Measurements from ENCODE around the gene TMEM130.

The TMEM130 gene

DNA sequence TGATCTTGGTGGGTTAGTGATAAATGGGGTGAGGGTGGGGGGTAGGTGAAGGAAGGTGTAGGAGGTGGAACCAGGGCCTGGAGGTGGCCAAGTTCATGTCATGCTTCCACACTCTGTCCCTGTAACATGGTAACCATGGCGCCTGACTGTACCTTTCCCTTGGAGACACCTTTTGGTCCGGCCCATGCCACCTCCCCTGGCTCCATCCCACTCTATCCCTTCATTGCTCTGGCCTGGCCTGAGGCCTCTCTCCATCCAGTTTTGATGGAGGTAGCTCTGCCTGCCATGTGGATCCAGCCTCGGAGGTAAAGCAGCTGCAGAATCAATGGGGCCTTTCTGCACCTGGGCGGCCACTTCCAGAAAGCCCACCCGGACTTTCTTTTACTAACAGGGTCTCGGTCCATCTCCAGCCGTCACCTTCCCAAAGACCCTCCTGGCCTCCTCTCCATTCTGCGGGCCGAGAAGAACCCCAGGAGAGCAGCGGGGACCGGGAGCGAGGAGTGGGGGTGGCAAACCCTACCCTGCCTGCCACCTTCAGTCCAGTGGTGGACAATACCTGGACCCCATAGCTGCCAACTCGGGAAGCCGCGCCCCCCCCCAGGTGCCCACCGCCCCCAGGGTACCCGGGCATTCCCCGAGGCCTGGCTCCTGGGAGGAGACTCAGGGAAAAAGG, 8.0 kb upstream of the TMEM130 start:
- ATAC-seq (ENCODE audit: insufficient read depth, low read depth) = no peak
- H3K79me2 ChIP-seq (ENCODE audit: insufficient read depth, low read length) = peaks cover 40% of the 10 kb centered on the region
- peak overlapping the region; percentile 17 to 67; a peak in 3 of 4 replicates for H3K4me3 ChIP-seq (ENCODE audit: low read depth in 1 of 2, low read length in 2 of 2)
- no peaks in the 10 kb centered on the region for H3K9me3 ChIP-seq (ENCODE audit: insufficient read depth, low read length, severe bottlenecking)
- peaks cover 25% of the 10 kb centered on the region for H3K36me3 ChIP-seq (ENCODE audit: insufficient read depth, low read length)
- peak overlapping the region; percentile 100 for H3K9ac ChIP-seq (ENCODE audit: low read depth, low read length)
- no peak for DNase-seq
- H4K20me1 ChIP-seq (ENCODE audit: insufficient read depth, low read length) = peaks cover 27% of the 10 kb centered on the region
- TF ChIP-seq EZH2 (IDR thresholded peaks at IDR 0.05; ENCODE audit: borderline replicate concordance, low read depth, low read length, severe bottlenecking) = no peak
- no peak for TF ChIP-seq CTCF (IDR thresholded peaks at IDR 0.05; ENCODE audit: borderline replicate concordance, extremely low read depth, low read length, poor library complexity, severe bottlenecking)
- peaks cover 25% of the 10 kb centered on the region for H3K4me1 ChIP-seq (ENCODE audit: insufficient read depth, low read length)
- no peak overlapping the region for H3K27ac ChIP-seq (ENCODE audit: low read length)
- H3K27me3 ChIP-seq (ENCODE audit: insufficient read depth, low read length, poor library complexity) = no peaks in the 10 kb centered on the region
- H2AFZ ChIP-seq (ENCODE audit: low read depth, low read length) = peak overlapping the region; percentile 62; the same call in 1 of the 2 replicates
- H3K4me2 ChIP-seq (ENCODE audit: insufficient read depth, low read length) = peak overlapping the region; percentile 90

DNA sequence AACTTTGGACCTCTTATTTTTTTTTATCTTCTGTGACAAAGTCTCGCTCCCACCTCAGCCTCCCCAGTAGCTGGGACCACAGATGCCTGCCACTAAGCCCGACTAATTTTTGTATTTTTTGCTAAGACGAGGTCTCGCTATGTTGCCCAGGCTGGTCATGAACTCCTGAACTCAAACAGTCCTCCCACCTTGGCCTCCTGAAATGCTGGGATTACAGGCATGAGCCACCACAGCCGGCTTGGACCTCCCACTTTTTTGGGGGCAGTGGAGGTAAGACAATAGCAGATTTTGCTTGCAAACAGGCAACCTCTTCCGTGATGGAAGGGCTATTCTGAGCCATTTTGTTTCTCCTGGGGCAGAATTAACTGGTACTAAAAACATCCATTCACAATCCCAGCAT, 7.3 kb upstream of the TMEM130 start:
- Histone ChIP-seq H3K4me2 (ENCODE audit: insufficient read depth, low read length) (no peak overlapping the region), H3K4me3 (ENCODE audit: low read depth in 1 of 2, low read length in 2 of 2) (no peak overlapping the region), H3K36me3 (ENCODE audit: insufficient read depth, low read length) (peaks cover 18% of the 10 kb centered on the region), H3K79me2 (ENCODE audit: insufficient read depth, low read length) (peaks cover 34% of the 10 kb centered on the region), H3K27me3 (ENCODE audit: insufficient read depth, low read length, poor library complexity) (no peaks in the 10 kb centered on the region), H3K9ac (ENCODE audit: low read depth, low read length) (no peak overlapping the region), H3K9me3 (ENCODE audit: insufficient read depth, low read length, severe bottlenecking) (no peaks in the 10 kb centered on the region), H3K4me1 (ENCODE audit: insufficient read depth, low read length) (peaks cover 25% of the 10 kb centered on the region), H2AFZ (ENCODE audit: low read depth, low read length) (no peak overlapping the region), H3K27ac (ENCODE audit: low read length) (no peak overlapping the region), H4K20me1 (ENCODE audit: insufficient read depth, low read length) (peaks cover 22% of the 10 kb centered on the region)
- DNase-seq (no peak), ATAC-seq (ENCODE audit: insufficient read depth, low read depth) (no peak)
- no peak for TF ChIP-seq CTCF (IDR thresholded peaks at IDR 0.05; ENCODE audit: borderline replicate concordance, extremely low read depth, low read length, poor library complexity, severe bottlenecking)
- no peak for TF ChIP-seq EZH2 (IDR thresholded peaks at IDR 0.05; ENCODE audit: borderline replicate concordance, low read depth, low read length, severe bottlenecking)

DNA sequence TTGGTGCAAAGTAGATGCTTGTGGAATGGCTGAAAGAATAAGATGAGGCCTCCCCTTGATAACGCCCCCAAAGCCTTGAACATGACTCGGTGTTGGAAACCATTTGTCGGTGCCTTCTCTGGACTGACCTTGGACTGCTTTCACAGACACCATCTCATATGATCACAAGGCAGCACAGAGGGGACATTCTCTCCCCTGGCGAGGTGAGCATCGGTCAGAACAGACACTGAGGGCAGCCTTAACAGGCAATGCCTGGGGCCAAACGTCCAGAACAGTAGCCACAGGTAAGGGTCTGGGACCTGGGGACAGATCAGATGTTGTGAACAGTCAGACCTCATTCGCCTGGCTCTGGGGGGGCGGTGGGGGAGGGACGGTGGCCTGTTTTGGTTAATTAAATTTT, 5.7 kb upstream of the TMEM130 start:
- Histone ChIP-seq H3K4me2 (ENCODE audit: insufficient read depth, low read length) (no peak overlapping the region), H4K20me1 (ENCODE audit: insufficient read depth, low read length) (peaks cover 15% of the 10 kb centered on the region), H3K9ac (ENCODE audit: low read depth, low read length) (no peak overlapping the region), H3K79me2 (ENCODE audit: insufficient read depth, low read length) (peaks cover 21% of the 10 kb centered on the region), H3K36me3 (ENCODE audit: insufficient read depth, low read length) (peaks cover 2% of the 10 kb centered on the region), H3K4me3 (ENCODE audit: low read depth in 1 of 2, low read length in 2 of 2) (no peak overlapping the region), H3K4me1 (ENCODE audit: insufficient read depth, low read length) (peaks cover 28% of the 10 kb centered on the region), H3K27me3 (ENCODE audit: insufficient read depth, low read length, poor library complexity) (no peaks in the 10 kb centered on the region), H3K9me3 (ENCODE audit: insufficient read depth, low read length, severe bottlenecking) (no peaks in the 10 kb centered on the region), H2AFZ (ENCODE audit: low read depth, low read length) (no peak overlapping the region), H3K27ac (ENCODE audit: low read length) (no peak overlapping the region)
- TF ChIP-seq EZH2 (IDR thresholded peaks at IDR 0.05; ENCODE audit: borderline replicate concordance, low read depth, low read length, severe bottlenecking) (no peak), CTCF (IDR thresholded peaks at IDR 0.05; ENCODE audit: borderline replicate concordance, extremely low read depth, low read length, poor library complexity, severe bottlenecking) (no peak)
- DNase-seq = no peak
- no peak for ATAC-seq (ENCODE audit: insufficient read depth, low read depth)

Data from DND-41 (cell line).